Caco-2 (cell line): ENCODE measurements around the gene NFAT5. TPM values are rescaled to one million over a fixed set of nuclear protein-coding genes. Genes with fewer than 3 reads are reported as not detected.

ENCODE experiments used
- BruUV-seq: library from RNA; stranded (reverse); fragments of 400-500 nt; replicated peaks from 2 replicates; lab custom pipeline; 2021; lab: Mats Ljungman, UMichigan
- CTCF ChIA-PET: fragments of 300-600 bp; sonication (Branson Sonifier 250); formaldehyde crosslinking; loops from one replicate; lab custom pipeline; 2022; ENCODE audit warnings: antibody characterized with exemption; lab: Charles Lee
- POLR2A ChIA-PET: fragments of 300-600 bp; sonication (Branson Sonifier 250); formaldehyde crosslinking; loops from one replicate; lab custom pipeline; 2022; ENCODE audit warnings: antibody characterized with exemption; lab: Charles Lee
- DNase-seq, 2 experiments: peaks; one replicate each; pipeline versions ENCODE4 v3.0.0 to v3.0.0-alpha.2; 2020 to 2022
- H3K27me3 ChIP-seq: replicated peaks from 2 replicates; pipeline ENCODE4 v1.6.0; 2011; ENCODE audit warnings: low read length; ENCODE audit not compliant: control insufficient read depth, insufficient read depth
- H3K36me3 ChIP-seq: 2 replicates; pipeline ENCODE4 v1.5.1; 2011; ENCODE audit warnings: low read length; ENCODE audit not compliant: control insufficient read depth, insufficient read depth
- H3K4me1 ChIP-seq: fragments of 250-450 bp; sonication (Bioruptor Pico); 2 replicates; pipeline ENCODE4 v1.5.1; 2020; ENCODE audit warnings: mild to moderate bottlenecking
- H3K4me3 ChIP-seq: 2 replicates; pipeline ENCODE4 v1.5.1; 2011; ENCODE audit warnings: low read depth, mild to moderate bottlenecking, control low read depth, low read length
- H3K9me3 ChIP-seq: fragments of 250-450 bp; sonication (Bioruptor Pico); 2 replicates; pipeline ENCODE4 v1.5.1; 2020; ENCODE audit warnings: mild to moderate bottlenecking, moderate library complexity
- H3K27ac Mint-ChIP-seq: one replicate; pipeline ENCODE4 v1.8.0; 2022; ENCODE audit warnings: mixed read lengths; ENCODE audit not compliant: unreplicated experiment
- H3K27me3 Mint-ChIP-seq: one replicate; pipeline ENCODE4 v1.8.0; 2022; ENCODE audit warnings: mixed read lengths; ENCODE audit not compliant: insufficient read depth, unreplicated experiment
- H3K36me3 Mint-ChIP-seq: one replicate; pipeline ENCODE4 v1.8.0; 2022; ENCODE audit warnings: mild to moderate bottlenecking, mixed read lengths; ENCODE audit not compliant: insufficient read depth, unreplicated experiment
- H3K4me1 Mint-ChIP-seq: one replicate; pipeline ENCODE4 v1.8.0; 2022; ENCODE audit warnings: low read depth, mixed read lengths; ENCODE audit not compliant: unreplicated experiment
- H3K4me3 Mint-ChIP-seq: one replicate; pipeline ENCODE4 v1.8.0; 2022; ENCODE audit warnings: mild to moderate bottlenecking, moderate library complexity, mixed read lengths; ENCODE audit not compliant: unreplicated experiment
- H3K9me3 Mint-ChIP-seq: one replicate; pipeline ENCODE4 v1.8.0; 2022; ENCODE audit warnings: mixed read lengths; ENCODE audit not compliant: unreplicated experiment
- CTCF ChIP-seq, 2 experiments: fragments of 200-600 bp in 1 of 2; IDR thresholded peaks; 1 replicate in 1 of 2; 2 replicates in 1 of 2; pipeline versions ENCODE4 v1.5.1 to v1.8.0; 2011 to 2022; ENCODE audit warnings: antibody characterized with exemption in 1 of 2, control low read depth in 1 of 2, inconsistent platforms in 1 of 2, low read depth in 1 of 2, low read length in 1 of 2, mild to moderate bottlenecking in 1 of 2, moderate library complexity in 1 of 2; ENCODE audit not compliant: insufficient read depth in 1 of 2, severe bottlenecking in 1 of 2, unreplicated experiment in 1 of 2
- intact Hi-C: fragments of 100-400 bp; cut with micrococcal nuclease; formaldehyde crosslinking; loops from one replicate; pipeline ENCODE4 v1.10.0; 2022; ENCODE audit not compliant: unreplicated experiment
- total RNA-seq: library from RNA; stranded (reverse); gene quantifications from 2 replicates; pipeline ENCODE4 v1.2.3, GENCODE V29; 2022

Gene NFAT5
- total RNA-seq, 1 experiment from 2014 or later: 87.6 TPM

- Mint-ChIP-seq H3K27me3 (no peaks in the 10 kb centered on the region), H3K27ac (peak overlapping the region; percentile 45), H3K36me3 (peaks cover 8% of the 10 kb centered on the region), H3K4me3 (no peak overlapping the region), H3K4me1 (peaks cover 35% of the 10 kb centered on the region), H3K9me3 (no peaks in the 10 kb centered on the region)
- BruUV-seq: no TSS peak
- ChIA-PET POLR2A (no interaction called here), CTCF (no interaction called here)
- Histone ChIP-seq H3K9me3 (no peaks in the 10 kb centered on the region), H3K27me3 (no peaks in the 10 kb centered on the region), H3K36me3 (no peaks in the 10 kb centered on the region), H3K4me1 (peaks cover 23% of the 10 kb centered on the region), H3K4me3 (no peak overlapping the region)
- DNase-seq: no peak
- TF ChIP-seq CTCF (IDR thresholded peaks at IDR 0.05; ENCODE audit: insufficient read depth in 1 of 2, low read depth in 1 of 2, low read length in 1 of 2, severe bottlenecking in 1 of 2, unreplicated experiment in 1 of 2): peak in 1 of 2 experiments; percentile 2
- intact Hi-C loops: no loop called here
Measured at GRCh38 chr16:69532641-69533455, 32.9 kb upstream of the NFAT5 start.

- Mint-ChIP-seq H3K36me3 (peaks cover 8% of the 10 kb centered on the region), H3K27me3 (no peaks in the 10 kb centered on the region), H3K9me3 (no peaks in the 10 kb centered on the region), H3K27ac (no peak overlapping the region), H3K4me1 (peaks cover 21% of the 10 kb centered on the region), H3K4me3 (no peak overlapping the region)
- ChIA-PET CTCF (no interaction called here), POLR2A (no interaction called here)
- Histone ChIP-seq H3K36me3 (no peaks in the 10 kb centered on the region), H3K27me3 (no peaks in the 10 kb centered on the region), H3K9me3 (no peaks in the 10 kb centered on the region), H3K4me1 (peaks cover 14% of the 10 kb centered on the region), H3K4me3 (no peak overlapping the region)
- TF ChIP-seq CTCF (IDR thresholded peaks at IDR 0.05; ENCODE audit: insufficient read depth in 1 of 2, low read depth in 1 of 2, low read length in 1 of 2, severe bottlenecking in 1 of 2, unreplicated experiment in 1 of 2): no peak
- no TSS peak for BruUV-seq
- DNase-seq: no peak
- intact Hi-C loops: no loop called here
Measured at GRCh38 chr16:69534720-69535119, 31.0 kb upstream of the NFAT5 start.

- Histone ChIP-seq H3K4me3 (no peak overlapping the region), H3K4me1 (peaks cover 8% of the 10 kb centered on the region), H3K27me3 (no peaks in the 10 kb centered on the region), H3K9me3 (no peaks in the 10 kb centered on the region), H3K36me3 (no peaks in the 10 kb centered on the region)
- POLR2A ChIA-PET: no interaction called here
- peaks cover 6% of the 10 kb centered on the region for H3K36me3 Mint-ChIP-seq
- H3K27me3 Mint-ChIP-seq: no peaks in the 10 kb centered on the region
- peaks cover 21% of the 10 kb centered on the region for H3K4me1 Mint-ChIP-seq
- no peak overlapping the region for H3K4me3 Mint-ChIP-seq
- TF ChIP-seq CTCF (IDR thresholded peaks at IDR 0.05; ENCODE audit: insufficient read depth in 1 of 2, low read depth in 1 of 2, low read length in 1 of 2, severe bottlenecking in 1 of 2, unreplicated experiment in 1 of 2): no peak
- intact Hi-C loops: no loop called here
- no peaks in the 10 kb centered on the region for H3K9me3 Mint-ChIP-seq
- H3K27ac Mint-ChIP-seq: no peak overlapping the region
- no TSS peak for BruUV-seq
- DNase-seq: no peak
- CTCF ChIA-PET: no interaction called here
Measured at GRCh38 chr16:69535123-69536050, 30.4 kb upstream of the NFAT5 start.
